Transverse colon (tissue), 4 donors: Measurements from ENCODE around the gene RTEL1. TPM values are rescaled to one million over a fixed set of nuclear protein-coding genes. Genes with fewer than 3 reads are reported as not detected.

Source experiments
- DNase-seq: peaks from one replicate; pipeline ENCODE4 v3.0.0-alpha.2; 2019
- H3K27ac ChIP-seq, 4 donors: fragments of 200-600 bp; sonication (generic); 2 replicates each; pipeline ENCODE4 v1.5.1; 2016 to 2018; ENCODE audit warnings: inconsistent platforms in 4 of 4
- H3K27me3 ChIP-seq: fragments of 200-600 bp; sonication (generic); 2 replicates; pipeline ENCODE4 v1.5.1; 2017; ENCODE audit warnings: inconsistent platforms
- H3K36me3 ChIP-seq, 4 donors: fragments of 200-600 bp; sonication (generic); 2 replicates each; pipeline ENCODE4 v1.5.1; 2017 to 2019; ENCODE audit warnings: inconsistent platforms in 4 of 4
- H3K4me1 ChIP-seq, 4 donors: fragments of 200-600 bp; sonication (generic); 2 replicates each; pipeline ENCODE4 v1.5.1; 2017 to 2020; ENCODE audit warnings: inconsistent platforms in 4 of 4
- H3K4me3 ChIP-seq, 4 donors: fragments of 200-600 bp; sonication (generic); 1 replicate in 1 of 4; 2 replicates in 3 of 4; pipeline versions ENCODE4 v1.5.1 to v1.6.1; 2017 to 2019; ENCODE audit warnings: inconsistent platforms in 4 of 4
- H3K9me3 ChIP-seq, 2 donors: fragments of 200-600 bp; sonication (generic); 2 replicates each; pipeline ENCODE4 v1.5.1; 2017 to 2019; ENCODE audit warnings: inconsistent platforms in 2 of 2
- EP300 ChIP-seq: sonication (generic); formaldehyde crosslinking; IDR thresholded peaks from one replicate; pipeline ENCODE4 v1.6.1; 2017; ENCODE audit warnings: antibody characterized with exemption, low read depth
- POLR2A ChIP-seq: fragments of 450-650 bp; IDR thresholded peaks from one replicate; pipeline ENCODE4 v1.6.1; 2016; ENCODE audit warnings: antibody characterized with exemption, mild to moderate bottlenecking, moderate library complexity
- POLR2AphosphoS5 ChIP-seq, 3 donors: sonication (generic); formaldehyde crosslinking; IDR thresholded peaks; one replicate each; pipeline ENCODE4 v1.6.1; 2016; ENCODE audit warnings: antibody characterized with exemption in 3 of 3
- WGBS, 2 donors: methylation state at CpG; one replicate each; pipeline ENCODE4 v1.1.5; 2018; ENCODE audit warnings: low coverage in 1 of 2; 5-methylcytosine and 5-hydroxymethylcytosine counted together
- in situ Hi-C, 4 donors: fragments of 200-750 bp; cut with MboI; loops; one replicate each; pipeline versions ENCODE4 v1.15.0 to v1.15.1; 2017; ENCODE audit warnings: low sequenced_read_pairs in 3 of 4, low pct_ligation_motif_present in 1 of 4, low pct_unique_long_range_greater_than_20kb in 1 of 4
- intact Hi-C: fragments of 100-400 bp; cut with DNase I; formaldehyde crosslinking; loops from one replicate; pipeline ENCODE4 v1.15.1; 2023; ENCODE audit warnings: low total_unique reads
- total RNA-seq, 4 donors: library from RNA; depleted of rRNA; stranded (reverse); fragments of >200 nt; gene quantifications; one replicate each; pipeline ENCODE4 v1.1.0, GENCODE V29; 2016
- TF ChIP-seq, protein P1 (sequence below), 5 experiments: fragments of 200-600 bp in 3 of 5; fragments of 450-650 bp in 2 of 5; sonication (generic) in 3 of 5; IDR thresholded peaks; 1 replicate in 2 of 5; 2 replicates in 3 of 5; pipeline ENCODE4 v1.5.1; 2016 to 2017; ENCODE audit warnings: antibody characterized with exemption in 5 of 5, inconsistent platforms in 3 of 5, mild to moderate bottlenecking in 2 of 5, moderate library complexity in 1 of 5

RTEL1 gene
- total RNA-seq, 4 donors from 2014 or later, result 18.8 to 84.9 (median 24.1) TPM

DNA sequence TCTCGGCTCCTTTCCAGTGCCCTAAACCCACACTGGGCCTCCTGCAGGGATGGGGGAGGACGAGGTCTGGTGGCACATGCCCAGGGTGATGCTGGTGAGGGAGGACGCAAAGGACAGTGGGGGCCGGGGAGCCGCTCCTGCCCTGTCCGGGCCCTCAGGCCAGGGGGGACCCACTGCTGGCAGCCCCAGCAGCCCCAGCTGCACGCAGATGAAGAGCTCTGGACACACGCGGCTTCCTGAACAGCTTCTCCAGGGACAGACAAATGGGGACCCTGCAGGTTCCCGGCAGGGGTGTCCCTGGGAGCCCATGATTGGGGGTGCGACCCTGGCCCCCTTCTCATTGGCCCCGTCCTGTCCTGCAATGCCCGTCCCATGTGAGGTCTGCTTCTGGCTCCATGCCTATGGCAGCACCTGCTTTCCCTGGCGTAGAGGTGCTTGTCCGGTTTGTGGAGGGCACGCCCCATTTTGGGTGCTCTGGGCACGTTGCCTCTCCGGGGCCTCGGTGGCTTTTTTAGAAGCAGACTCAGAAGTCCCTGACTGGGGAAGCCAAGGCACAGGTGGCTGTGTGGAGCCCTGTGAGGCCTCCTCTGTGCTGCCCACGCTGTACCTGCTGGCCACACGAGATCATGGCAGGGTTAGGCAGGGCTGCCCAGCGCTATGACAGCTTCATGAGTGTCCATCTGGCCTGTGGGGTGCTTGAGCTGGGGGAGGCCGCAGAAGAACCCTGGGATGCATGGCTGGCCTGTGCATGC, 22.9 kb downstream of the RTEL1 start:
- Histone ChIP-seq H3K4me3 (no peak overlapping the region), H3K4me1 (peaks cover 0 to 15% (median 11%) of the 10 kb centered on the region in 4 donors), H3K27ac (peak overlapping the region in 2 of 4 donors; percentile 78 to 84), H3K27me3 (no peaks in the 10 kb centered on the region), H3K36me3 (no peaks in the 10 kb centered on the region), H3K9me3 (no peaks in the 10 kb centered on the region)
- DNase-seq, result no peak
- WGBS, 2 donors, result 90% methylated on average over 23 of the region's 23 CpGs; no CpG with 5 or more reads in 1 of the 2 donors
- TF ChIP-seq EP300 (no peak), POLR2AphosphoS5 (IDR thresholded peaks at IDR 0.05) (no peak), POLR2A (no peak)
- TF ChIP-seq, protein P1, sequence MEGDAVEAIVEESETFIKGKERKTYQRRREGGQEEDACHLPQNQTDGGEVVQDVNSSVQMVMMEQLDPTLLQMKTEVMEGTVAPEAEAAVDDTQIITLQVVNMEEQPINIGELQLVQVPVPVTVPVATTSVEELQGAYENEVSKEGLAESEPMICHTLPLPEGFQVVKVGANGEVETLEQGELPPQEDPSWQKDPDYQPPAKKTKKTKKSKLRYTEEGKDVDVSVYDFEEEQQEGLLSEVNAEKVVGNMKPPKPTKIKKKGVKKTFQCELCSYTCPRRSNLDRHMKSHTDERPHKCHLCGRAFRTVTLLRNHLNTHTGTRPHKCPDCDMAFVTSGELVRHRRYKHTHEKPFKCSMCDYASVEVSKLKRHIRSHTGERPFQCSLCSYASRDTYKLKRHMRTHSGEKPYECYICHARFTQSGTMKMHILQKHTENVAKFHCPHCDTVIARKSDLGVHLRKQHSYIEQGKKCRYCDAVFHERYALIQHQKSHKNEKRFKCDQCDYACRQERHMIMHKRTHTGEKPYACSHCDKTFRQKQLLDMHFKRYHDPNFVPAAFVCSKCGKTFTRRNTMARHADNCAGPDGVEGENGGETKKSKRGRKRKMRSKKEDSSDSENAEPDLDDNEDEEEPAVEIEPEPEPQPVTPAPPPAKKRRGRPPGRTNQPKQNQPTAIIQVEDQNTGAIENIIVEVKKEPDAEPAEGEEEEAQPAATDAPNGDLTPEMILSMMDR (IDR thresholded peaks at IDR 0.05), result no peak
- intact Hi-C loops (no loop called here), in situ Hi-C loops (no loop called here)

DNA sequence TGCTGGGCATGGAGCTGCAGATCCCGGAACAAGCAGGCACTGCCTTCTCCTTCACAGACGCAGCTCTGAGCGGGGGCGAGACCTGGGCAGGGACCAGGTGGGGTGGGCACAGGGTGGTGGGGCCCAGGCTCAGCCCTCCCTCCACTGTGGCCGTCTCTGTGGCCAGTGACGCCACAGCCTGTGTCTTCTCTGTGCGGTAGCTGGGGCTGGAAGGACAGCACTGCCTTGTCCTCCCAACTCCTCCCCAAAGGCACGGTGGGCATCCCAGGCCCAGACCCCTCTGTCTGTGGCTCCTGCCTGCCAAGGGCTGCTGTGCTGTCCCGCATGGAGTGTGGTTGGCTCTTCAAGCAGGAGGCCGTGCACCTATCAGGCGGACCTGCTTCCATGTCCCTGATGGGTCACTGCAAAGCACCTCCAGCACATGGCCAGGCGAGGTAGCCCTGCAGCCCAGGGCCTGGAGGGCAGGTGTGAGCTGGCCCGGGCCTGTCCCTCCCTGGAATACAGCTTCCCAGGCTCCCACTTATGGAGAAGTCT, 23.6 kb downstream of the RTEL1 start:
- DNase-seq, result no peak
- WGBS, 2 donors, result 97% methylated on average over 9 of the region's 13 CpGs; no CpG with 5 or more reads in 1 of the 2 donors

DNA sequence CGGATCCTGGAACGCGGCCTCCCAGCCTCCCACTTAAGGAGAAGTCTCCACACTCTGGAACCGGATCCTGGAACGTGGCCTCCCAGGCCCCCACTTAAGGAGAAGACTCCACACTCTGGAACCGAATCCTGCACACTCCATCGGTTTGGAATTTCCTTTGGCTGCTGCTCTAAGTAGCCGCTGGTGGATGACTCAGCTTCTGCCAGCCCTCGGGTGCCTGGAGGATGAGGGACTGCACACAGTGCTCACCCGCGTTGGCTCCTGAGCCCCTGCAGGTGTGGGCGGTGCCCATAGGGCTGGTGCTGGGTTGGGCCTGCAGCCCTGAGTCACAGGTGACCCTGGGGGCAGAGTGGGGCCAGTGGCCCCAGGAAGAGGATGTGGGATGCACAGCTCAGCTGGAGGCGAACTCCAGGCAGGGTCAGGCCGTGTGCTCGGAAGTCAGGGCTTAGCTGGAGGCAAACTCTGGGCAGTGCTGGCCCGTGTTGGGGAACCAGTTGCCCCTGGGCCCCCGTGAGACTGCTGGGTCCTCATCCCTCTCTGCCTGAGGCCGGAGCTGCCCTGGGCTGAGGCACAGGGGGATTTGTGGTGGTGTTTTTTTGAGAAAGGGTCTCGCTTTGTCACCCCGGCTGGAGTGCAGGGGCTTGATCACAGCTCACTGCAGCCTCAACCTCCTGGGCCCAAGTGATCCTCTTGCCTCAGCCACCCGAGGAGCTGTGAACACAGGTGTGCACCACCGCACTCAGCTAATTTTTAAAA, 24.4 kb downstream of the RTEL1 start:
- H3K36me3 ChIP-seq, result no peaks in the 10 kb centered on the region
- in situ Hi-C loops, result no loop called here

More for the DNA sequence above, 23.6 kb downstream of the RTEL1 start:
- Histone ChIP-seq H3K27me3 (no peaks in the 10 kb centered on the region), H3K4me3 (no peak overlapping the region), H3K27ac (peak overlapping the region; percentile 77 to 84 (median 80)), H3K36me3 (no peaks in the 10 kb centered on the region), H3K4me1 (peaks cover 6 to 20% (median 18%) of the 10 kb centered on the region in 4 donors), H3K9me3 (no peaks in the 10 kb centered on the region)
- intact Hi-C loops (no loop called here), in situ Hi-C loops (no loop called here)
- TF ChIP-seq EP300, result no peak
- TF ChIP-seq POLR2AphosphoS5 (IDR thresholded peaks at IDR 0.05), result no peak
- TF ChIP-seq POLR2A, result no peak
- TF ChIP-seq, protein P1 (IDR thresholded peaks at IDR 0.05), result no peak

More for the DNA sequence above, 24.4 kb downstream of the RTEL1 start:
- H3K4me3 ChIP-seq, result no peak overlapping the region
- 73% methylated on average over 22 of the region's 22 CpGs; no CpG with 5 or more reads in 1 of the 2 donors for WGBS, 2 donors
- TF ChIP-seq EP300 (no peak), POLR2AphosphoS5 (IDR thresholded peaks at IDR 0.05) (peak; percentile 40 to 68 (median 49))
- TF ChIP-seq, protein P1 (IDR thresholded peaks at IDR 0.05), result no peak
- intact Hi-C loops, result no loop called here
- no peaks in the 10 kb centered on the region for H3K9me3 ChIP-seq
- H3K4me1 ChIP-seq, result peaks cover 13 to 29% (median 27%) of the 10 kb centered on the region in 4 donors
- peak; percentile 53 for DNase-seq
- peak overlapping the region; percentile 77 to 84 (median 80) for H3K27ac ChIP-seq
- no peaks in the 10 kb centered on the region for H3K27me3 ChIP-seq
